Left renal pelvis (tissue), 4 donors: Measurements from ENCODE around the gene HHIPL1. TPM values are rescaled to one million over a fixed set of nuclear protein-coding genes. Genes with fewer than 3 reads are reported as not detected.

ENCODE experiments used
- DNase-seq, 4 donors: peaks; one replicate each; pipeline ENCODE4 v3.0.0-alpha.2; 2013; ENCODE audit warnings: low read depth in 4 of 4, low spot score in 3 of 4
- polyA plus RNA-seq, 4 donors: library from polyadenylated mRNA; unstranded; fragments of 120-200 nt; gene quantifications; one replicate each; pipeline ENCODE4 v1.2.1, GENCODE V29; 2013; ENCODE audit not compliant: insufficient read length in 4 of 4

HHIPL1 gene
- polyA plus RNA-seq, 4 donors = 1.3 to 3.0 (median 1.5) TPM

- no peak for DNase-seq
Observed at GRCh38 chr14:99673305-99674063, 28.6 kb downstream of the HHIPL1 start.

GRCh38 chr14:99674064-99674650 is 29.2 kb downstream of the HHIPL1 start:
- DNase-seq = no peak

GRCh38 chr14:99674776-99675381 is 29.9 kb downstream of the HHIPL1 start:
- DNase-seq = no peak

GRCh38 chr14:99675382-99675835 is 30.5 kb downstream of the HHIPL1 start:
- DNase-seq = no peak

GRCh38 chr14:99675951-99676350 is 31.0 kb downstream of the HHIPL1 start:
- DNase-seq = no peak

GRCh38 chr14:99676657-99677056 is 31.7 kb downstream of the HHIPL1 start:
- DNase-seq = no peak

GRCh38 chr14:99677231-99678140 is 32.6 kb downstream of the HHIPL1 start:
- no peak for DNase-seq

GRCh38 chr14:99678198-99678597 is 33.3 kb downstream of the HHIPL1 start:
- no peak for DNase-seq

GRCh38 chr14:99679111-99679510 is 34.2 kb downstream of the HHIPL1 start:
- no peak for DNase-seq

GRCh38 chr14:99679543-99679942 is 34.6 kb downstream of the HHIPL1 start:
- no peak for DNase-seq

- no peak for DNase-seq
Observed at GRCh38 chr14:99679996-99680395, 35.1 kb downstream of the HHIPL1 start.

GRCh38 chr14:99681101-99681831 is 36.3 kb downstream of the HHIPL1 start:
- DNase-seq = no peak

- no peak for DNase-seq
Observed at GRCh38 chr14:99681832-99682148, 36.9 kb downstream of the HHIPL1 start.

GRCh38 chr14:99682809-99683618 is 38.1 kb downstream of the HHIPL1 start:
- DNase-seq = peak in 3 of 4 donors; percentile 57 to 60 (median 60)

- DNase-seq = peak; percentile 97 to 99 (median 98)
Observed at GRCh38 chr14:99683619-99684409, 38.9 kb downstream of the HHIPL1 start, which contains the start of gene CYP46A1. TSS of gene CYP46A1 (plus strand) at chr14:99684298. CDS start at chr14:99684418, 120 bp downstream.

GRCh38 chr14:99684410-99684934 is 39.5 kb downstream of the HHIPL1 start:
- DNase-seq = no peak

GRCh38 chr14:99685151-99685591 is 40.2 kb downstream of the HHIPL1 start:
- no peak for DNase-seq

GRCh38 chr14:99685596-99685995 is 40.7 kb downstream of the HHIPL1 start:
- no peak for DNase-seq
